ENCODE measurements around the gene LHFPL2.

LHFPL2 gene

GRCh38 chr5:78598973-78599372, 49.6 kb downstream of the LHFPL2 start:
- Histone ChIP-seq H3K36me3 (ENCODE audit: control insufficient read depth, insufficient read depth, low read length) (no peaks in the 10 kb centered on the region), H3K27ac (ENCODE audit: insufficient read depth, low read depth, low read length, poor library complexity, severe bottlenecking) (no peak overlapping the region), H3K9me3 (ENCODE audit: control insufficient read depth, low read length) (no peaks in the 10 kb centered on the region), H3K27me3 (ENCODE audit: control insufficient read depth, insufficient read depth, low read length, poor library complexity, severe bottlenecking) (no peaks in the 10 kb centered on the region), H3K4me1 (ENCODE audit: control insufficient read depth, insufficient read depth, low read length) (peaks cover 7% of the 10 kb centered on the region), H3K4me3 (ENCODE audit: insufficient read depth, low read depth, low read length) (no peak overlapping the region)
- WGBS, 2 experiments: 88 to 94% methylated on average over 7 to 8 of the region's 9 CpGs

GRCh38 chr5:78597974-78598371, 50.6 kb downstream of the LHFPL2 start:
- H3K27me3 ChIP-seq (ENCODE audit: control insufficient read depth, insufficient read depth, low read length, poor library complexity, severe bottlenecking): no peaks in the 10 kb centered on the region
- H3K9me3 ChIP-seq (ENCODE audit: control insufficient read depth, low read length): no peaks in the 10 kb centered on the region
- H3K4me1 ChIP-seq (ENCODE audit: control insufficient read depth, insufficient read depth, low read length): peaks cover 7% of the 10 kb centered on the region
- no peak overlapping the region for H3K4me3 ChIP-seq (ENCODE audit: insufficient read depth, low read depth, low read length)
- H3K27ac ChIP-seq (ENCODE audit: insufficient read depth, low read depth, low read length, poor library complexity, severe bottlenecking): no peak overlapping the region
- no peaks in the 10 kb centered on the region for H3K36me3 ChIP-seq (ENCODE audit: control insufficient read depth, insufficient read depth, low read length)

- WGBS, 2 experiments: 92% methylated on average over 5 of the region's 5 CpGs
- Histone ChIP-seq H3K4me3 (ENCODE audit: insufficient read depth, low read depth, low read length) (no peak overlapping the region), H3K36me3 (ENCODE audit: control insufficient read depth, insufficient read depth, low read length) (no peaks in the 10 kb centered on the region), H3K27ac (ENCODE audit: insufficient read depth, low read depth, low read length, poor library complexity, severe bottlenecking) (no peak overlapping the region), H3K27me3 (ENCODE audit: control insufficient read depth, insufficient read depth, low read length, poor library complexity, severe bottlenecking) (no peaks in the 10 kb centered on the region), H3K4me1 (ENCODE audit: control insufficient read depth, insufficient read depth, low read length) (peaks cover 7% of the 10 kb centered on the region), H3K9me3 (ENCODE audit: control insufficient read depth, low read length) (no peaks in the 10 kb centered on the region)
Observed at GRCh38 chr5:78597068-78597973, 51.3 kb downstream of the LHFPL2 start.

GRCh38 chr5:78595458-78595921, 53.1 kb downstream of the LHFPL2 start:
- no peak overlapping the region for H3K4me3 ChIP-seq (ENCODE audit: insufficient read depth, low read depth, low read length)
- peaks cover 4% of the 10 kb centered on the region for H3K4me1 ChIP-seq (ENCODE audit: control insufficient read depth, insufficient read depth, low read length)
- no peak overlapping the region for H3K27ac ChIP-seq (ENCODE audit: insufficient read depth, low read depth, low read length, poor library complexity, severe bottlenecking)
- 73 to 83% methylated on average over 4 of the region's 4 CpGs for WGBS, 2 experiments
- H3K9me3 ChIP-seq (ENCODE audit: control insufficient read depth, low read length): no peaks in the 10 kb centered on the region
- H3K36me3 ChIP-seq (ENCODE audit: control insufficient read depth, insufficient read depth, low read length): no peaks in the 10 kb centered on the region
- H3K27me3 ChIP-seq (ENCODE audit: control insufficient read depth, insufficient read depth, low read length, poor library complexity, severe bottlenecking): no peaks in the 10 kb centered on the region

- H3K9me3 ChIP-seq (ENCODE audit: control insufficient read depth, low read length): no peaks in the 10 kb centered on the region
- H3K4me3 ChIP-seq (ENCODE audit: insufficient read depth, low read depth, low read length): no peak overlapping the region
- H3K4me1 ChIP-seq (ENCODE audit: control insufficient read depth, insufficient read depth, low read length): peaks cover 4% of the 10 kb centered on the region
- H3K36me3 ChIP-seq (ENCODE audit: control insufficient read depth, insufficient read depth, low read length): no peaks in the 10 kb centered on the region
- no peak overlapping the region for H3K27ac ChIP-seq (ENCODE audit: insufficient read depth, low read depth, low read length, poor library complexity, severe bottlenecking)
- no peaks in the 10 kb centered on the region for H3K27me3 ChIP-seq (ENCODE audit: control insufficient read depth, insufficient read depth, low read length, poor library complexity, severe bottlenecking)
- 94 to 98% methylated on average over 7 of the region's 7 CpGs for WGBS, 2 experiments
Observed at GRCh38 chr5:78594610-78595457, 53.7 kb downstream of the LHFPL2 start.

- Histone ChIP-seq H3K27me3 (ENCODE audit: control insufficient read depth, insufficient read depth, low read length, poor library complexity, severe bottlenecking) (no peaks in the 10 kb centered on the region), H3K27ac (ENCODE audit: insufficient read depth, low read depth, low read length, poor library complexity, severe bottlenecking) (no peak overlapping the region), H3K36me3 (ENCODE audit: control insufficient read depth, insufficient read depth, low read length) (no peaks in the 10 kb centered on the region), H3K4me3 (ENCODE audit: insufficient read depth, low read depth, low read length) (no peak overlapping the region), H3K9me3 (ENCODE audit: control insufficient read depth, low read length) (no peaks in the 10 kb centered on the region), H3K4me1 (ENCODE audit: control insufficient read depth, insufficient read depth, low read length) (peaks cover 4% of the 10 kb centered on the region)
- WGBS, 2 experiments: 92 to 94% methylated on average over 2 of the region's 3 CpGs
Observed at GRCh38 chr5:78594021-78594420, 54.6 kb downstream of the LHFPL2 start.

GRCh38 chr5:78593465-78593864, 55.1 kb downstream of the LHFPL2 start:
- Histone ChIP-seq H3K27me3 (ENCODE audit: control insufficient read depth, insufficient read depth, low read length, poor library complexity, severe bottlenecking) (no peaks in the 10 kb centered on the region), H3K27ac (ENCODE audit: insufficient read depth, low read depth, low read length, poor library complexity, severe bottlenecking) (no peak overlapping the region), H3K36me3 (ENCODE audit: control insufficient read depth, insufficient read depth, low read length) (no peaks in the 10 kb centered on the region), H3K9me3 (ENCODE audit: control insufficient read depth, low read length) (no peaks in the 10 kb centered on the region), H3K4me3 (ENCODE audit: insufficient read depth, low read depth, low read length) (no peak overlapping the region), H3K4me1 (ENCODE audit: control insufficient read depth, insufficient read depth, low read length) (peaks cover 4% of the 10 kb centered on the region)
- WGBS, 2 experiments: 80 to 96% methylated on average over 1 to 2 of the region's 2 CpGs

- no peak overlapping the region for H3K27ac ChIP-seq (ENCODE audit: insufficient read depth, low read depth, low read length, poor library complexity, severe bottlenecking)
- H3K36me3 ChIP-seq (ENCODE audit: control insufficient read depth, insufficient read depth, low read length): no peaks in the 10 kb centered on the region
- no peaks in the 10 kb centered on the region for H3K27me3 ChIP-seq (ENCODE audit: control insufficient read depth, insufficient read depth, low read length, poor library complexity, severe bottlenecking)
- 94 to 97% methylated on average over 7 of the region's 7 CpGs for WGBS, 2 experiments
- H3K4me1 ChIP-seq (ENCODE audit: control insufficient read depth, insufficient read depth, low read length): peaks cover 4% of the 10 kb centered on the region
- H3K4me3 ChIP-seq (ENCODE audit: insufficient read depth, low read depth, low read length): no peak overlapping the region
- H3K9me3 ChIP-seq (ENCODE audit: control insufficient read depth, low read length): no peaks in the 10 kb centered on the region
Observed at GRCh38 chr5:78592735-78593386, 55.7 kb downstream of the LHFPL2 start.

GRCh38 chr5:78591972-78592700, 56.4 kb downstream of the LHFPL2 start:
- no peaks in the 10 kb centered on the region for H3K9me3 ChIP-seq (ENCODE audit: control insufficient read depth, low read length)
- peaks cover 4% of the 10 kb centered on the region for H3K4me1 ChIP-seq (ENCODE audit: control insufficient read depth, insufficient read depth, low read length)
- no peak overlapping the region for H3K27ac ChIP-seq (ENCODE audit: insufficient read depth, low read depth, low read length, poor library complexity, severe bottlenecking)
- WGBS, 2 experiments: 88 to 90% methylated on average over 9 of the region's 9 CpGs
- H3K27me3 ChIP-seq (ENCODE audit: control insufficient read depth, insufficient read depth, low read length, poor library complexity, severe bottlenecking): no peaks in the 10 kb centered on the region
- no peaks in the 10 kb centered on the region for H3K36me3 ChIP-seq (ENCODE audit: control insufficient read depth, insufficient read depth, low read length)
- no peak overlapping the region for H3K4me3 ChIP-seq (ENCODE audit: insufficient read depth, low read depth, low read length)
